Measurements from ENCODE around the gene C2CD2. TPM values are rescaled to one million over a fixed set of nuclear protein-coding genes. Genes with fewer than 3 reads are reported as not detected.
A peak's percentile ranks its signal among the peaks of the same experiment; 100 is the strongest.

C2CD2 gene
- total RNA-seq, 2 donors from 2014 or later, result 26.3 to 28.7 TPM

DNA sequence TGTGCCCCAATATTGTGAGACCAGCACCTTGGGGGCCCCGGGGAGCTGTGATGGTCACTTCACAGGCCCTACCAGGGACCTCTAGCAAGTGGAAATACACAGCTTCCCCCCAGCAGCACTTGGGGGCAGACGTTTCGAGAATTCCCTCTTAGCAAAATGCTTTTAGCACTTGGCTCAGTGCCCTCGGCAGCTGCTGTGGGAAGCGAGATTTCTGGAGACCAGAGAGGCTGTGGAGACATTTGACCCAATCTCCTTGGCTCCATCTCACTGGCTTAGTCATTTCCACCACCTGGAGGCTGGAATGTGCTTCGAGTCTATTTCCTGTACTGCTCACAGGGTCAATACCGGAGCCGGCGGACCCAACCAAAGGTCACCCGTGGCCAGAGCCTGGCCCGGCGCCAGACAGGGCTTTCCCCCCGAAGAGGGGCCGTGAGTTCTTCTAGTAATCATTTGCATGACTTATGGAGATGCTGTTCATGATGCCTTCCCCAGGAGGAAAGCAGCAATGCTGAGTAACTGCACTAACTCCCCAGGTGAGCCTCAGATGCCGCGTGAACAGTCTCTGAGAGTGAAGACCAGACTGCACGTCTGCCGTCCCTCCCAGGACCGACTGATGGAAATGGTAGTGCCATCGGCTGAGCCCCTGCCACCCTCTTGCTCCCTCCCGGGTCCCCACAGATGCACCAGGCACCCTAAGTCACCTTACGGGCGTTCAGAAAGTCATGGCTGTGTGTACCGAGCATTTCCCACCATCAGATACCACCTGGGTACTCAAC is 4.4 kb upstream of the C2CD2 start:
- Histone ChIP-seq H3K36me3 (ENCODE audit: control insufficient read depth, insufficient read depth, low read length) (no peaks in the 10 kb centered on the region), H3K9ac (ENCODE audit: extremely low read depth, low read length, poor library complexity, severe bottlenecking) (no peak overlapping the region), H3K27ac (ENCODE audit: low read depth, low read length) (no peak overlapping the region), H3K4me1 (ENCODE audit: control insufficient read depth, insufficient read depth, low read length) (peaks cover 2% of the 10 kb centered on the region), H3K9me3 (ENCODE audit: control insufficient read depth, low read length) (no peaks in the 10 kb centered on the region), H3K4me3 (ENCODE audit: low read length) (no peak overlapping the region), H3K27me3 (ENCODE audit: control insufficient read depth, insufficient read depth, low read length, poor library complexity, severe bottlenecking) (no peaks in the 10 kb centered on the region)
- Mint-ChIP-seq H3K27ac (peak overlapping the region; percentile 55), H3K9me3 (no peaks in the 10 kb centered on the region), H3K36me3 (ENCODE audit: low read depth) (no peaks in the 10 kb centered on the region), H3K27me3 (ENCODE audit: insufficient read depth) (no peaks in the 10 kb centered on the region), H3K4me3 (no peak overlapping the region), H3K4me1 (peaks cover 3% of the 10 kb centered on the region)
- peak; percentile 74 for DNase-seq
- 86 to 91% methylated on average over 18 to 24 of the region's 24 CpGs for WGBS, 2 experiments (ENCODE audit: insufficient coverage in 1 of 2, insufficient read length in 1 of 2)
- TF ChIP-seq, protein P1, sequence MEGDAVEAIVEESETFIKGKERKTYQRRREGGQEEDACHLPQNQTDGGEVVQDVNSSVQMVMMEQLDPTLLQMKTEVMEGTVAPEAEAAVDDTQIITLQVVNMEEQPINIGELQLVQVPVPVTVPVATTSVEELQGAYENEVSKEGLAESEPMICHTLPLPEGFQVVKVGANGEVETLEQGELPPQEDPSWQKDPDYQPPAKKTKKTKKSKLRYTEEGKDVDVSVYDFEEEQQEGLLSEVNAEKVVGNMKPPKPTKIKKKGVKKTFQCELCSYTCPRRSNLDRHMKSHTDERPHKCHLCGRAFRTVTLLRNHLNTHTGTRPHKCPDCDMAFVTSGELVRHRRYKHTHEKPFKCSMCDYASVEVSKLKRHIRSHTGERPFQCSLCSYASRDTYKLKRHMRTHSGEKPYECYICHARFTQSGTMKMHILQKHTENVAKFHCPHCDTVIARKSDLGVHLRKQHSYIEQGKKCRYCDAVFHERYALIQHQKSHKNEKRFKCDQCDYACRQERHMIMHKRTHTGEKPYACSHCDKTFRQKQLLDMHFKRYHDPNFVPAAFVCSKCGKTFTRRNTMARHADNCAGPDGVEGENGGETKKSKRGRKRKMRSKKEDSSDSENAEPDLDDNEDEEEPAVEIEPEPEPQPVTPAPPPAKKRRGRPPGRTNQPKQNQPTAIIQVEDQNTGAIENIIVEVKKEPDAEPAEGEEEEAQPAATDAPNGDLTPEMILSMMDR (conservative IDR thresholded peaks at IDR 0.05), result peak; percentile 55

DNA sequence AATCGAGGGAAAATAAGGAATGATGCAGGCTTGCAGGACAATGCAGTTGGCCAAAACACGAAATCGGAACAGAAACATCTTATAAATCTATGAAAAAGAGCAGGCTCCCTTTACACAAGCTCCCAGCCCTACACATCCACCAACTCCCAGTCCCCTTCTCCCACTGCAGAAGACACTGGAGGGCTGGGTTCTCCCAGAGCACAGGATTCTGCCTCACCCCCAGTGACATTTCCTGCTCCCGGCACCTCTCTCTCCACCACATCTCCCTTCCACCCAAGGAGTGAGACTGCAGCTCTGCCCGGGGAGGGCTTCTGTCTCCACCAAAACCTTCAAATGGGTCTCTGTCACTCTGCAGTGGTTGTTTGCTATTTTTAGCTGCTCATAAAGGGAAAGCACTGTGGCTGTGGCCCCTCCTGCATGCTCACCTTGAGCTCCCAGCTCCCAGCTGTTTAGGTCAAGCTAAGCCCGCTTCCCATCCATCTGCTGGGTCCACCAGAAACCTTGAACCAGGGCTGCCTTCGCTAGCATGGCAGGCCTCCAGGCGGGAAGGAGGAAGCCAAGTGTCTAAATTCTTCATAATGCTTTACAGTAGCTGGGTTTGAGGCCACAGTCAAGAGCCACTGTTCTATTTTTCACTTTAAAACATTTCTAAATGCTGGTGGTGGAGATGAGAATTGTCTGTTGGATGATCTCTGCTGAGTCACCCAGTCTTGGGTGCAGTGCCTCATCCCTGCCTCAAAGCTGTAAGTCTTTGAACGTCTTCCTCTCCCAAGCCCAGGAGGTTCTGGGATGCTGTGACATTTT is 3.3 kb upstream of the C2CD2 start:
- Histone ChIP-seq H3K4me3 (ENCODE audit: low read length) (no peak overlapping the region), H3K4me1 (ENCODE audit: control insufficient read depth, insufficient read depth, low read length) (peaks cover 8% of the 10 kb centered on the region), H3K36me3 (ENCODE audit: control insufficient read depth, insufficient read depth, low read length) (no peaks in the 10 kb centered on the region), H3K27me3 (ENCODE audit: control insufficient read depth, insufficient read depth, low read length, poor library complexity, severe bottlenecking) (peaks cover 9% of the 10 kb centered on the region), H3K27ac (ENCODE audit: low read depth, low read length) (no peak overlapping the region), H3K9ac (ENCODE audit: extremely low read depth, low read length, poor library complexity, severe bottlenecking) (no peak overlapping the region), H3K9me3 (ENCODE audit: control insufficient read depth, low read length) (no peaks in the 10 kb centered on the region)
- H3K4me3 Mint-ChIP-seq, result no peak overlapping the region
- H3K36me3 Mint-ChIP-seq (ENCODE audit: low read depth), result no peaks in the 10 kb centered on the region
- TF ChIP-seq, protein P1 (conservative IDR thresholded peaks at IDR 0.05), result no peak
- peak overlapping the region; percentile 64 for H3K27ac Mint-ChIP-seq
- WGBS, 2 experiments (ENCODE audit: insufficient coverage in 1 of 2, insufficient read length in 1 of 2), result 91 to 96% methylated on average over 6 to 9 of the region's 9 CpGs
- DNase-seq, result peak; percentile 51
- peaks cover 9% of the 10 kb centered on the region for H3K27me3 Mint-ChIP-seq (ENCODE audit: insufficient read depth)
- H3K4me1 Mint-ChIP-seq, result peaks cover 10% of the 10 kb centered on the region
- no peaks in the 10 kb centered on the region for H3K9me3 Mint-ChIP-seq

DNA sequence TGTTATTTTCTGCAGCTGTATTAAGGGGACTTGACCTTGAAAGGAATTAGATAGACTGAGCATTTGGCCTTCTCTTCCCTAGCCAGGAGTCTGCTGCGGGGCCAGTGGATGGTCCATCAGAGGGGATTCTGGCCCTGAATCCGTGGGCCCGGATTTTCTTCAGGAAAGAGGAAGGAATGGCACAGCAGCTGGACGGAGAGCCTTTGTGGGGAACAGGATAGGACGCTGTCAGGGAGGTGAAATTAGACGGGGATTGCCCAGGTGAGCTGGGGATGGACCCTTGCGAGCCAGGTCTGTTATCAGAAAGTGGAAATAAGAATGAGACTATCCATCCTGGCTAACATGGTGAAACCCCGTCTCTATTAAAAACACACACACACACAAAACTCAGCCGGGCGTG is 1.7 kb upstream of the C2CD2 start:
- Histone ChIP-seq H3K4me3 (ENCODE audit: low read length) (no peak overlapping the region), H3K36me3 (ENCODE audit: control insufficient read depth, insufficient read depth, low read length) (no peaks in the 10 kb centered on the region), H3K4me1 (ENCODE audit: control insufficient read depth, insufficient read depth, low read length) (peaks cover 15% of the 10 kb centered on the region), H3K27ac (ENCODE audit: low read depth, low read length) (no peak overlapping the region), H3K9ac (ENCODE audit: extremely low read depth, low read length, poor library complexity, severe bottlenecking) (no peak overlapping the region), H3K9me3 (ENCODE audit: control insufficient read depth, low read length) (no peaks in the 10 kb centered on the region), H3K27me3 (ENCODE audit: control insufficient read depth, insufficient read depth, low read length, poor library complexity, severe bottlenecking) (peaks cover 20% of the 10 kb centered on the region)
- Mint-ChIP-seq H3K4me1 (peaks cover 24% of the 10 kb centered on the region), H3K36me3 (ENCODE audit: low read depth) (no peaks in the 10 kb centered on the region), H3K27me3 (ENCODE audit: insufficient read depth) (peaks cover 18% of the 10 kb centered on the region), H3K9me3 (no peaks in the 10 kb centered on the region), H3K4me3 (no peak overlapping the region), H3K27ac (no peak overlapping the region)
- WGBS, 2 experiments (ENCODE audit: insufficient coverage in 1 of 2, insufficient read length in 1 of 2), result 94% methylated on average over 6 to 10 of the region's 10 CpGs
- TF ChIP-seq, protein P1 (conservative IDR thresholded peaks at IDR 0.05), result no peak
- no peak for DNase-seq
